ENCODE results near the gene GPRC5C. TPM values are rescaled to one million over a fixed set of nuclear protein-coding genes. Genes with fewer than 3 reads are reported as not detected.
A peak's percentile ranks its signal among the peaks of the same experiment; 100 is the strongest.

GPRC5C gene
- total RNA-seq, 1 donor from 2014 or later, result 13.5 TPM

DNA sequence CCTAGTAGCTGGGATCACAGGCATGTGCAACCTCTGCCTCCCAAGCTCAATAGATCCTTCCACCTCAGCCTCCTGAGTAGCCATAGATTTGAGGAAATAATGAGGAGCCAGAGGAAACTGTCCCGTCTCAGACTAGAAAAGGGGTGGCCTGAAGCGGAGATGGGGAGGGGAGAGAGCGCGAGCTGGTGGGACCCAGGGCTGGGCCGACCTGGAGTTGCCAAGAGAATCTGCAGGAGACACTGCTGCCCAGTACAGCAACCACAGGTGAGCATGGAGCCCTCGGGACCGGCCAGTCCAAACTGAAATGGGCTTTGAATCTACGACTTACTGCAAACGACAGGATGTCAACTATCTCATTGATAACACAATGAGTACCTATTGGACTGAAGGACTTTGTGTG lies 58.8 kb downstream of the GPRC5C start:
- no peak overlapping the region for H3K4me3 ChIP-seq
- H3K9me3 ChIP-seq (ENCODE audit: low read depth), result no peaks in the 10 kb centered on the region
- H2AFZ ChIP-seq (replicated peaks), result no peak overlapping the region
- no peak overlapping the region for H3K4me3 Mint-ChIP-seq
- H3K27me3 Mint-ChIP-seq (ENCODE audit: insufficient read depth, low read depth), result peaks cover 3% of the 10 kb centered on the region
- H3K9ac ChIP-seq, result no peak overlapping the region
- no peak overlapping the region for H3K27ac ChIP-seq
- no peaks in the 10 kb centered on the region for H4K20me1 ChIP-seq (ENCODE audit: low read depth)
- H3K4me1 Mint-ChIP-seq, result peaks cover 3% of the 10 kb centered on the region
- H3K27me3 ChIP-seq, result no peaks in the 10 kb centered on the region
- H3K4me2 ChIP-seq, result no peak overlapping the region
- no peaks in the 10 kb centered on the region for H3K36me3 ChIP-seq
- no peak for DNase-seq (ENCODE audit: low spot score)
- H3K27ac Mint-ChIP-seq, result no peak overlapping the region
- H3F3A ChIP-seq (ENCODE audit: low read depth), result no peaks in the 10 kb centered on the region
- TF ChIP-seq EZH2phosphoT487 (IDR thresholded peaks at IDR 0.05) (no peak), EZH2 (IDR thresholded peaks at IDR 0.05) (no peak)
- TF ChIP-seq, protein P1, sequence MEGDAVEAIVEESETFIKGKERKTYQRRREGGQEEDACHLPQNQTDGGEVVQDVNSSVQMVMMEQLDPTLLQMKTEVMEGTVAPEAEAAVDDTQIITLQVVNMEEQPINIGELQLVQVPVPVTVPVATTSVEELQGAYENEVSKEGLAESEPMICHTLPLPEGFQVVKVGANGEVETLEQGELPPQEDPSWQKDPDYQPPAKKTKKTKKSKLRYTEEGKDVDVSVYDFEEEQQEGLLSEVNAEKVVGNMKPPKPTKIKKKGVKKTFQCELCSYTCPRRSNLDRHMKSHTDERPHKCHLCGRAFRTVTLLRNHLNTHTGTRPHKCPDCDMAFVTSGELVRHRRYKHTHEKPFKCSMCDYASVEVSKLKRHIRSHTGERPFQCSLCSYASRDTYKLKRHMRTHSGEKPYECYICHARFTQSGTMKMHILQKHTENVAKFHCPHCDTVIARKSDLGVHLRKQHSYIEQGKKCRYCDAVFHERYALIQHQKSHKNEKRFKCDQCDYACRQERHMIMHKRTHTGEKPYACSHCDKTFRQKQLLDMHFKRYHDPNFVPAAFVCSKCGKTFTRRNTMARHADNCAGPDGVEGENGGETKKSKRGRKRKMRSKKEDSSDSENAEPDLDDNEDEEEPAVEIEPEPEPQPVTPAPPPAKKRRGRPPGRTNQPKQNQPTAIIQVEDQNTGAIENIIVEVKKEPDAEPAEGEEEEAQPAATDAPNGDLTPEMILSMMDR (IDR thresholded peaks at IDR 0.05), result no peak
- no peaks in the 10 kb centered on the region for H3K79me2 ChIP-seq (ENCODE audit: low read depth)
- no peaks in the 10 kb centered on the region for H3K36me3 Mint-ChIP-seq
- H3K4me1 ChIP-seq, result no peaks in the 10 kb centered on the region
- peaks cover 11% of the 10 kb centered on the region for H3K9me3 Mint-ChIP-seq

DNA sequence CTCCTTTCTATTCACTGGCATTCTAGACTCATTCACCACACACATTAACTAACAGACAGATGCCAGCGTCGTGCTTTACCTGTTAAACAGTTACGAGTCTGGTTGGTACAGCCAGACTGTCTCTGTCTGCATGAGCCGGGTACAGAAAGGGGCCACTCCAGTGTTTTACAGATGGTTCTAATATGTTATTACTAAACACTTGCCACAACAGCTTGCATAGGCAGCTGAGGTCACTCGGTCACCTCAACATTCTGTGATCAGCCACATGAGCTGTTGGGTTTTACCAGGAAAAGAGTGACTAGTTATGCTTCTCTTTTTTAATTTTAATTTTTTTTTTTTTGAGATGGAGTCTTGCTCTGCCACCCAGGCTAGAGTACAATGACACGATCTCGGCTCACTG lies 59.7 kb downstream of the GPRC5C start:
- no peak overlapping the region for H3K4me3 Mint-ChIP-seq
- TF ChIP-seq, protein P1 (IDR thresholded peaks at IDR 0.05), result no peak
- TF ChIP-seq EZH2 (IDR thresholded peaks at IDR 0.05) (no peak), EZH2phosphoT487 (IDR thresholded peaks at IDR 0.05) (no peak)
- no peak overlapping the region for H2AFZ ChIP-seq (replicated peaks)
- H3K36me3 Mint-ChIP-seq, result no peaks in the 10 kb centered on the region
- no peaks in the 10 kb centered on the region for H3K4me1 ChIP-seq
- no peak overlapping the region for H3K4me3 ChIP-seq
- no peak overlapping the region for H3K4me2 ChIP-seq
- no peak overlapping the region for H3K27ac ChIP-seq
- no peaks in the 10 kb centered on the region for H3K36me3 ChIP-seq
- peaks cover 11% of the 10 kb centered on the region for H3K9me3 Mint-ChIP-seq
- no peak overlapping the region for H3K27ac Mint-ChIP-seq
- no peak for DNase-seq (ENCODE audit: low spot score)
- no peaks in the 10 kb centered on the region for H3K27me3 ChIP-seq
- no peak overlapping the region for H3K9ac ChIP-seq
- H3K79me2 ChIP-seq (ENCODE audit: low read depth), result no peaks in the 10 kb centered on the region
- peaks cover 3% of the 10 kb centered on the region for H3K27me3 Mint-ChIP-seq (ENCODE audit: insufficient read depth, low read depth)
- peaks cover 3% of the 10 kb centered on the region for H3K4me1 Mint-ChIP-seq
- no peaks in the 10 kb centered on the region for H3F3A ChIP-seq (ENCODE audit: low read depth)
- no peaks in the 10 kb centered on the region for H4K20me1 ChIP-seq (ENCODE audit: low read depth)
- no peaks in the 10 kb centered on the region for H3K9me3 ChIP-seq (ENCODE audit: low read depth)

DNA sequence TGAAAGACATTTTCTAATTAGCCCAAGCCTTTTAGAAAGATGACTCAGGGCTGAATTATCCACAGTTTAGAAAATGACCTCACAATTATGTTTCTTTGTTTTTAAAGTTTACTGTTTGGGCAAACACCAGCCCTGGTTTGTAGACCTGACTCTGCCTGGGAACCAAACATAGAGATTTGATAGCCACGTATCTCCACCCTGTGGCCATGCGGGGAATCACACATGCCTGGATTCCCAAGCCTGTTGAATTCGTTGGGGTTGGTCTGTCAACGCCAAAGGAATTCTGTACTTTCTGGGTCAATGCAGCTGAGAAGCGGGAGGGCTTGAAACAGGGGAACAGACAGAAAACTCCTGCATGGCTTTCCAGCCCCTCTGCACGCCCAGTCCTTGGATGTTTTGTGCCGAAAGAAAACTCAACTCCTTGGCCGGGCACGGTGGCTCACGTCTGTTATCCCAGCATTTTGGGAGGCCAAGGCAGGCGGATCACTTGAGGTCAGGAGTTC lies 61.5 kb downstream of the GPRC5C start:
- Histone ChIP-seq H3K4me2 (no peak overlapping the region), H3K36me3 (no peaks in the 10 kb centered on the region), H3K9ac (no peak overlapping the region), H3K4me3 (no peak overlapping the region), H3F3A (ENCODE audit: low read depth) (no peaks in the 10 kb centered on the region), H3K27me3 (no peaks in the 10 kb centered on the region), H3K4me1 (no peaks in the 10 kb centered on the region), H3K79me2 (ENCODE audit: low read depth) (no peaks in the 10 kb centered on the region), H3K9me3 (ENCODE audit: low read depth) (no peaks in the 10 kb centered on the region), H4K20me1 (ENCODE audit: low read depth) (no peaks in the 10 kb centered on the region), H3K27ac (no peak overlapping the region), H2AFZ (replicated peaks) (no peak overlapping the region)
- H3K27me3 Mint-ChIP-seq (ENCODE audit: insufficient read depth, low read depth), result peaks cover 3% of the 10 kb centered on the region
- DNase-seq (ENCODE audit: low spot score), result peak; percentile 87
- H3K36me3 Mint-ChIP-seq, result no peaks in the 10 kb centered on the region
- H3K27ac Mint-ChIP-seq, result no peak overlapping the region
- no peak overlapping the region for H3K4me3 Mint-ChIP-seq
- peaks cover 3% of the 10 kb centered on the region for H3K4me1 Mint-ChIP-seq
- peaks cover 4% of the 10 kb centered on the region for H3K9me3 Mint-ChIP-seq
- TF ChIP-seq EZH2phosphoT487 (IDR thresholded peaks at IDR 0.05) (no peak), EZH2 (IDR thresholded peaks at IDR 0.05) (no peak)
- TF ChIP-seq, protein P1 (IDR thresholded peaks at IDR 0.05), result peak; percentile 90

Small RNA genes lying within 50 kb of the gene (small RNA-seq; reads per million reads assigned to genes)
- gene RNA5SP448, result not detected

Other genes with a start within 250 kb of the GPRC5C start
- gene RPL38, start 228.4 kb upstream of the GPRC5C start, total RNA-seq (ENCODE audit: low replicate concordance), result 343 and 393 TPM in 2 replicates
- 3.2 and 5.8 TPM in 2 replicates for gene TTYH2, start 218.5 kb upstream of the GPRC5C start, total RNA-seq (ENCODE audit: low replicate concordance)
- not detected in 2 replicates for gene DNAI2, start 157.9 kb upstream of the GPRC5C start, total RNA-seq (ENCODE audit: low replicate concordance)
- 0.15 and 0.62 TPM in 2 replicates for gene KIF19, start 105.9 kb upstream of the GPRC5C start, total RNA-seq (ENCODE audit: low replicate concordance)
- gene BTBD17, start 70.2 kb upstream of the GPRC5C start, total RNA-seq (ENCODE audit: low replicate concordance), result 10.8 and 36.8 TPM in 2 replicates
- 0.93 TPM in 1 of 2 replicates, not detected in the other for gene GPR142, start 64.6 kb upstream of the GPRC5C start, total RNA-seq (ENCODE audit: low replicate concordance)
- 0.28 TPM in 1 of 2 replicates, not detected in the other for gene CD300A, start 34.5 kb downstream of the GPRC5C start, total RNA-seq (ENCODE audit: low replicate concordance)
- gene CD300LB, start 99.4 kb downstream of the GPRC5C start, total RNA-seq (ENCODE audit: low replicate concordance), result not detected in 2 replicates
- not detected in 2 replicates for gene CD300C, start 114.0 kb downstream of the GPRC5C start, total RNA-seq (ENCODE audit: low replicate concordance)
- gene CD300H, start 135.4 kb downstream of the GPRC5C start, total RNA-seq (ENCODE audit: low replicate concordance), result not detected in 2 replicates
- not detected in 2 replicates for gene CD300LD, start 160.2 kb downstream of the GPRC5C start, total RNA-seq (ENCODE audit: low replicate concordance)
- not detected in 2 replicates for gene CD300E, start 191.7 kb downstream of the GPRC5C start, total RNA-seq (ENCODE audit: low replicate concordance)